ENCODE results near the gene PLXNC1.

PLXNC1 gene

DNA sequence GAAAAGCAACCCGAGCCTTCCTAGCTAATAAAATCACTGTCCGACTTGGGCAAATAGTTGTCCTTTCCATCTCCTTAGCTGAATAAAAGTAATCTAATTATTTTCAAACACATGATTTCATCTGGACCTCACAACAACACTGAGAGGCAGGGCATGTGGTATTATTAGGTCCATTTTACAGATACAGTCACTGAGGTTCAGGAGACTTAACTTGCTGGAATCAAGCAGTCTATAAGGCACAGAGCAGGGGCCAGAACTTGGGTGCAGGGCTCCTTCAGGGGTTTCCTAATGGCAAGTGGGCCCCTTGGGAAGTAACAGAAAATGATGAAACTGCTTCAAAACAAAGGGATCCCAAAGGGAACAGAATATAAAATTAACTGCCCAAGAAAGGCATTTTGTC, 15.5 kb downstream of the PLXNC1 start:
- no peak for DNase-seq

- no peak for DNase-seq
Observed at GRCh38 chr12:94165138-94165537, 16.8 kb downstream of the PLXNC1 start.

DNA sequence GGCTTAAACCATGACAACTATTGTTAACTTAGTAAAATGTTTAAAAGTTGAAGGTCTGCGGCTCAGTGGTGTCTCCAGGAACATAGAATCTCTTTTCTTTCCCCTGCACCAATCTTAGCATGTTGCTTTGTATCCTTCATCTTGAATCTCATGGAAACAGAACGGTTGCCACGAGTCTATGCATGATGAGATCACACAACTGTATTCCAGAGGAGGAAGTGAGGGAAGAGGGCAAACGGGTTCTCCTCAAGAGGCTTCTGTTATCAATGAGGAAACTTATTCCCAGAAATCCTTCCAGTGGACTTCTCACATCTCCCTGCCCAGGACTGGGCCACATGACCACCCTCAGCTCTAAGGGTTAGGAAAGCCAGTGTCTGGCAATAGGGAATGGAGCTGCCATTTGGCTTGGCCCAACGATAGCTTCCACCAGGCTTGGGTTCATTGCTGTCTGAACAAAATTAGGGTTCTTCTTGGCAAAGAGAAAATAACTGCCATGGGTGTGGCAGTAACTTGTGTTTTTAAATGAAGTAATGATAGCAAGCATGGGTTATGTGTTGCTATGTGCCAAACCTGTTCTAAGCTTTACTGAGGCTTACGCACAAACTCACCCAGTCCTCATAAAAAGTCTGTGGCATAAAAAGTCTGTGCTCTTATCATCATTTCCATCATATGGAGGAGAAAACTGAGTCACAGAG, 17.4 kb downstream of the PLXNC1 start:
- no peak for DNase-seq

GRCh38 chr12:94167071-94167755, 18.8 kb downstream of the PLXNC1 start:
- no peak for DNase-seq

DNA sequence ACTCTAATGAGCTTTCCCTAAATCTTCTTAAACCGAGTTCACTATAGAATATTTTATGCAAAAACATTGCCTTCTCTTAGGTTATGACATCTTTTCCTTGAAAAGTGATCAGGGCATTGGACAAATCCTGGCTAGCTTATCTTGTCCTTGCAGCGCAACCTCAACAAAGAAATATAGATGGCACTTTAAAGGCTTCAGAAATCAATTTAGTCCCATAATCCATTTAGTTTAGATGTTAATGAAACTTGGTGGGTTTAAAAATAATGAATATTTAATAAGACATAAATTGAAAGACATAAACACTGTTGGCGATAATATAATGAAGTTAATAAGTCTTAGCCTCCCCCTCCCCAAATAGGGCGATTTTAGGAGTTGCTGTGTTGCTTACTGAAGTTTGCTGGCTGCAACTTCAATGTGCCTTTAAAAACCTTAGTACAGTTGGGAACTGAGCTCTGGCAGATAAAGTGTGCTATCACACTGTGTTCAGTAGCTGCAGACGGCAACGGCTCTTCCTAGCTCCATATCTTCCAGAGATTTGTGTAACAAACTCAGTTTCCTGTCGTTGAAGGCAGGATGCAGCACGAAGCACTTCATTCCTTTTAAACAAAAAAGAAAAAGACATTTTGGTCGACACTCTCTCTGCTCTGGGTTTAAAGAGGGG, 19.5 kb downstream of the PLXNC1 start:
- DNase-seq = no peak

DNA sequence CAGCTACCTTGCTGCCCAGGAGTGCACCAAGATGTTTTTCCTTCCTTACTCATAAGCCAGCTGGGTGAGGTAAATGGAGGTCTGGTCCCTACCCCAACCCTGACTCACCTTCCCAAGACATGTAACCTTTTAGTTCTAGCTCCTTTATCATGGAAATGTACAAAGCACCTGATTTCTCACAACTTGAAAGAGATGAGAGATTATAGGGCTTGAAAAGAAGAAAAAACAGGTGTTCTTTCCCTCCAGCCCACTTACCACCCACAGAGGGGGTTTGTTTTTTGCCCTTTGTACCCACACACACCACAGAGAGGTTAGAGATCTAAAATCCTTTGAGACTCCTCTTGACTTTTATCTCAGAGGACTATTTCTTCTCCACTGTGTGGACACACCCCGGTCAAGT, 21.1 kb downstream of the PLXNC1 start:
- DNase-seq = no peak

GRCh38 chr12:94169966-94170689, 21.8 kb downstream of the PLXNC1 start:
- DNase-seq = no peak

GRCh38 chr12:94170690-94171594, 22.6 kb downstream of the PLXNC1 start:
- peak; percentile 72 for DNase-seq

DNA sequence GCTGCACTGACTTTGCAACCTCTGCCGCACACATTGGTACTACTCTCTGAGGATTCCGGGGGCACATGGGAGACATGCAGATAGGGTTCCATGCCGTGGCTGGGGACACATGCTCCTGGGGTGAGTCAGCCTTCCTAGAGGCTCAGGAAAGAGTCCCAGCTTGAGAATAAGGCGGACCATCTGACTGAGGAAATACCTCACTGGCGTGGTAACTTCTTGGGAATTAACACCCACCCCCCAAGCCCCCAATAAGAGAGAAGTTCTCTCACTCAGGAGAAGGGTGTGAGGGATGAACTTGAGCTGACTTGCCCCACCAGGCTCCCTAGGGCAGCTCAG, 23.2 kb downstream of the PLXNC1 start:
- DNase-seq = no peak

GRCh38 chr12:94172031-94172430, 23.7 kb downstream of the PLXNC1 start:
- DNase-seq = no peak

GRCh38 chr12:94172973-94173372, 24.6 kb downstream of the PLXNC1 start:
- DNase-seq = no peak

- DNase-seq = no peak
Observed at GRCh38 chr12:94173660-94174265, 25.4 kb downstream of the PLXNC1 start.

DNA sequence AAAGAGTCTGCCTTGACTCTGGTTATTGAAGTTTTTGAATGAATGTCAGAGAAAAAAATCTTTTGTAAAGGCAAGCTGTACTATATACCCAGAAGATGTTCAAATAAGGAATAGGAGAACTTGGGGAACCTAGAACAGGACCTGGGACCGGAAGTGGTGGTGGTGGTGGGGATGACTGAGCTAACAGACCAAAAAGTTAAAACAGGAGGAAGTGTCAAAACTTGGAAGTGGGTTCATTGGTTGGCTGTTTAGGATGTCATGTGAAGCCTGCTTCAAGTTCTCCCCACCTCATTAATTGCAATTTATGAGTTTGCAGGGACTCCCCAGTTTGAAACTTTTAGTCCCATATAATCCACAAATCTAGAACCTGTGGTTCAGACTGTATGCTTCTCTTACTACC, 26.2 kb downstream of the PLXNC1 start:
- DNase-seq = no peak

DNA sequence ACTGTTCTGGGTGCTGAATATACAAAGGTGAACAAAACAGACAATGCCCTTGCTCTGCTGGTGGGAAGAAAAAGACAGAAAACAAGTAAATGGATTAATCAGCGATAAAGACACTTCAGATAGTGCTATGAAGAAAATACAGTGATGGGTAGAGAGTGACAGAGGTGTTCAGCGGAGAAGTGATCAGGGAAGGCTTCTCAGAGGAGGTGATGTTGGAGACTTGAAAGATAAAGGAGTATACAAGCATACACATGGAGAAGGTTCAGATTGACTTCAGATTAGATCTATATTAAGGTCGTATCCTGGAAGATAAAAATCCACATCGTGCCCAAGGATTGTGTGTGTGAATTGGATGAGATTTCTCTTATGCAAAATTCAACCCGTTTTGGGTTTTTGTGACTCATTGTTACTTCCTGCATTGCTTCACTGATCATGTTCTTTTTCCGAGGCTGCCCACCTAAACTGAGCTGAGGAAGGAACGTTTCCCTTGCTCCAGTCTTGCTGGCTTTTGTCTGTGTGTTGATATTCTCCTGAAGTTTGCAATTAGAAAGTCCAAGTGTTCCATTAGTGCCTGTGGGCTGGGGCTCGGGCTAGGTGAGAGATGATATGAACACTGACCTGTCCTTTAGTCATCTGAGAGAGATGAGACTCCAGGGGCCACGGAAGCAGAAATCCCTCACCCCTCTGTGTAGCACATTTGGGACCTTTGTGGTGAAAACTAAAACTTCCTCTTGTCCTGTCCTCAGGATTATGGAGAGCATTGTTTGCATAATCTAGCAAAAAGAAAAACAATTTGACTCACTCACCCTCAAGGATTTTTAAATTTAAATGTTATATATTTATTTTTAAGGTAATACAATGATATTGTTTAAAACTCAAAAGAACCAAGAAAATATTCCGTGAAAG, 27.6 kb downstream of the PLXNC1 start:
- DNase-seq = no peak

GRCh38 chr12:94178054-94178453, 29.7 kb downstream of the PLXNC1 start:
- no peak for DNase-seq

DNA sequence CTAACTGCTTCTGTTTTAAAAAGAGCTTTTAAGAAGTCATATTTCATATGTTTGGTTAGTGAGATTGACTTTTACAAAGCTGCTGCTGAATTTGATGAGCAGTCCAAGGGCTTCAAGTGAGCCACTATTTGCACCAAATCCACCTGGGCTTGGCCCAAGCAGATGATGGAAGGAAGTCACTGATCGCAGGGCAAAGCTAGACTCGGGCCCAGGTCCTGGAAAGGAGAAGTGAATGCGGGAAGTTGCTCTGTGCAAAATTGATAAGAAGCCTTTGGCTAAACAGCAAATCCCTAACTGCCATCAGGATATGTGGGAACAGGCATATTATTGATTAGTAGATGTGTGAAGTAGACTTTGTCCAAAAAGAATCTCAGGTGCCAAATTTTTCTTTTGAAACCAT, 30.5 kb downstream of the PLXNC1 start:
- DNase-seq = no peak

- DNase-seq = no peak
Observed at GRCh38 chr12:94179723-94180122, 31.3 kb downstream of the PLXNC1 start.

DNA sequence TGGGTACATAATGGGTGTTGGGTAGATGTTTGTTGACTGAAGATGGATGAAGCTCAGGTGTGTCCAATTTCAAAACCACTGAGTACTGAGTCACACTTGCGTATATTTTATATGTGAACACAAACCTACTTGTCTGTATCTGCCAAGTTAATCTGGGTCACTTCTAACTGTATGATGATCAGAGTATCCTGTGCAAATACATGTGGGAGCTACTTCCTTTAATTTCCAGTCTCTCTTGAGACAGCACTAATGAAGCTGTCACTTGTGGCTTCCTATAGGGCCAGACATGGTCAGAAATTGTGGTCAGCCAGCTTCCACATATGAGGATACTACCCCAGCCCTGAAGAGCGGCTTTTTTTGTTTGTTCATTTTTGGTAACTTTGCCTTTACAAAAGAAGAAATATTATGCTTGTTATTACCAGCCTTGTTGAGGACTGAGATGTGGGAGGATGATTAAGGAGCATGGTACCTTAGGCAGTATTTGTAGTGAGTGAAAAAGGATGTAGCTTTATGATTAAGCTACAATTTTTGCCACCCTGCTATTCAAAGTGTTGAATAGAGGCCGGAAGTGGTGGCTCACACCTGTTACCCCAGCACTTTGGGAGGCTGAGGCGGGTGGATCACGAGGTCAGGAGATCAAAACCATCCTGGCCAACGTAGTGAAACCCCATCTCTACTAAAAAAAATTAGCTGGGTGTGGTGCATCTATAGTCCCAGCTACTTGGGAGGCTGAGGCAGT, 32.4 kb downstream of the PLXNC1 start:
- no peak for DNase-seq

- DNase-seq = peak; percentile 30
Observed at GRCh38 chr12:94182986-94183707, 34.8 kb downstream of the PLXNC1 start.
